GM12878 (cell line): ENCODE data around the gene FOXK2. TPM values are rescaled to one million over a fixed set of nuclear protein-coding genes. Genes with fewer than 3 reads are reported as not detected.

Experiments
- ATAC-seq: fragments of 200-7000 bp; cut with Tn5 transposase; 3 replicates; pipeline ENCODE4 v1.9.1; 2020; ENCODE audit warnings: mild to moderate bottlenecking, moderate library complexity
- BruUV-seq: library from RNA; stranded (reverse); fragments of 400-500 nt; replicated peaks from 2 replicates; lab custom pipeline; 2021; lab: Mats Ljungman, UMichigan
- CTCF ChIA-PET: fragments of 300-600 bp; sonication (Branson Sonifier 250); formaldehyde crosslinking; extraction: SDS; loops from one replicate; lab custom pipeline; 2021; ENCODE audit warnings: inconsistent platforms; lab: Yijun Ruan, JAX
- POLR2A ChIA-PET: fragments of 350-600 bp; formaldehyde crosslinking; extraction: SDS; loops from one replicate; lab custom pipeline; 2021; ENCODE audit warnings: inconsistent platforms; lab: Charles Lee
- RAD21 ChIA-PET: fragments of 300-600 bp; sonication (Branson Sonifier 250); formaldehyde crosslinking; loops from one replicate; lab custom pipeline; 2023; ENCODE audit warnings: antibody characterized with exemption; ENCODE audit not compliant: unreplicated experiment; lab: Charles Lee
- SMC1A ChIA-PET: fragments of 300-600 bp; sonication (Branson Sonifier 250); formaldehyde crosslinking; loops from one replicate; lab custom pipeline; 2023; ENCODE audit not compliant: unreplicated experiment, uncharacterized antibody; lab: Charles Lee
- DNase-seq: peaks from one replicate; pipeline ENCODE4 v3.0.0-alpha.2; 2011; ENCODE audit warnings: low read depth, low spot score
- FAIRE-seq: peaks from 3 replicates; lab custom pipeline; 2011; peaks lifted over from hg19 to GRCh38; lab: Jason Lieb, UNC
- H2AFZ ChIP-seq: 2 replicates; pipeline ENCODE4 v1.6.0; 2011; ENCODE audit warnings: low read depth, low read length, control low read depth; ENCODE audit not compliant: control insufficient read depth
- H3K27ac ChIP-seq: 2 replicates; pipeline ENCODE4 v1.5.1; 2011; ENCODE audit warnings: control low read depth; ENCODE audit not compliant: control insufficient read depth, insufficient read depth
- H3K27me3 ChIP-seq, 2 experiments: replicated peaks in 1 of 2; 2 replicates each; pipeline versions ENCODE4 v1.6.0 to v1.6.1; 2011; ENCODE audit warnings: low read length in 1 of 2; ENCODE audit not compliant: control insufficient read depth in 2 of 2, insufficient read depth in 2 of 2
- H3K36me3 ChIP-seq, 2 experiments: 2 replicates each; pipeline ENCODE4 v1.5.1; 2011; ENCODE audit warnings: low read length in 1 of 2; ENCODE audit not compliant: control insufficient read depth in 2 of 2, insufficient read depth in 2 of 2
- H3K4me1 ChIP-seq: 2 replicates; pipeline ENCODE4 v1.6.1; 2011; ENCODE audit warnings: mild to moderate bottlenecking, low read length, moderate library complexity, mixed read lengths; ENCODE audit not compliant: control insufficient read depth, insufficient read depth
- H3K4me2 ChIP-seq: 2 replicates; pipeline ENCODE4 v1.6.0; 2011; ENCODE audit warnings: control low read depth; ENCODE audit not compliant: control insufficient read depth, insufficient read depth
- H3K4me3 ChIP-seq: fragments of 200-600 bp; sonication (generic); 2 replicates; pipeline ENCODE4 v1.5.1; 2016
- H3K79me2 ChIP-seq: 2 replicates; pipeline ENCODE4 v1.6.0; 2011; ENCODE audit warnings: low read length; ENCODE audit not compliant: control insufficient read depth, insufficient read depth
- H3K9ac ChIP-seq: 2 replicates; pipeline ENCODE4 v1.8.0; 2011; ENCODE audit warnings: low read length, control low read depth, mixed read lengths; ENCODE audit not compliant: control insufficient read depth, insufficient read depth
- H3K9me3 ChIP-seq: replicated peaks from 3 replicates; pipeline ENCODE4 v1.5.1; 2011; ENCODE audit warnings: mild to moderate bottlenecking, low read length; ENCODE audit not compliant: control insufficient read depth, insufficient read depth
- H4K20me1 ChIP-seq: 2 replicates; pipeline ENCODE4 v1.6.0; 2011; ENCODE audit not compliant: control insufficient read depth, insufficient read depth
- PRDM15 ChIP-seq: fragments of 450-650 bp; formaldehyde crosslinking; IDR thresholded peaks from 2 replicates; pipeline ENCODE4 v1.4.0; 2020; ENCODE audit warnings: mild to moderate bottlenecking, moderate library complexity
- SIN3A ChIP-seq: IDR thresholded peaks from 2 replicates; pipeline ENCODE4 v1.6.1; 2012; ENCODE audit warnings: low read depth, low read length, improper control_type of control experiment
- WGBS: methylation state at CpG from one replicate; pipeline ENCODE4 v1.1.6; 2016; ENCODE audit warnings: low lambda C conversion rate; ENCODE audit not compliant: insufficient replicate concordance, insufficient coverage; ENCODE audit errors: missing lambda C conversion rate; 5-methylcytosine and 5-hydroxymethylcytosine counted together
- in situ Hi-C: fragments of 300-500 bp; cut with MboI; formaldehyde crosslinking; loops from 9 replicates; pipeline ENCODE4 v1.14.3; 2018; ENCODE audit warnings: mixed read lengths
- intact Hi-C: fragments of 100-400 bp; cut with micrococcal nuclease; formaldehyde crosslinking; loops from one replicate; pipeline ENCODE4 v1.14.2; 2022; ENCODE audit not compliant: unreplicated experiment
- polyA plus RNA-seq, 11 experiments: library from polyadenylated mRNA; depleted of rRNA in 4 of 11; unstranded in 6 of 11; stranded (reverse) in 5 of 11; fragments of >200 nt; fragmentation: Nextera tagmentation in 4 of 11; fragmentation: Illumina TruSeq in 1 of 11; extraction: Ambion mirVana in 4 of 11; extraction: Trizol in 1 of 11; gene quantifications; 1 replicate in 1 of 11; 2 replicates in 10 of 11; pipeline versions ENCODE4 v1.2.1 to v1.2.3, GENCODE V29; 2011 to 2016; ENCODE audit warnings: inconsistent platforms in 2 of 11, missing spikeins in 2 of 11, low read depth in 1 of 11
- total RNA-seq, 4 experiments: library from RNA; depleted of rRNA in 3 of 4; stranded (reverse); fragments of >200 nt in 3 of 4; fragmentation: Illumina TruSeq in 1 of 4; extraction: Trizol in 1 of 4; gene quantifications; 2 replicates each; pipeline versions ENCODE4 v1.2.1 to v1.2.3, GENCODE V29; 2013 to 2021

FOXK2 gene
- total and polyA plus RNA-seq, 10 of the 15 experiments (the other 5 are each of a cell fraction or from before 2014, with no cell fraction given): 2.4 to 56.8 (median 34.4) TPM

- Histone ChIP-seq H3K79me2 (no peaks in the 10 kb centered on the region), H3K27me3 (no peaks in the 10 kb centered on the region), H3K4me1 (no peaks in the 10 kb centered on the region), H4K20me1 (no peaks in the 10 kb centered on the region), H3K4me2 (no peak overlapping the region), H3K36me3 (peaks cover 6 to 36% of the 10 kb centered on the region in 2 experiments), H3K9me3 (no peaks in the 10 kb centered on the region), H3K4me3 (no peak overlapping the region), H3K9ac (no peak overlapping the region), H3K27ac (no peak overlapping the region), H2AFZ (no peak overlapping the region)
- ChIA-PET RAD21 (no interaction called here), POLR2A (interaction anchor here (0.6 kb wide), 1 partner anchor 75 kb away, joined by 3 read pairs; no protein-coding TSS in a partner anchor), SMC1A (no interaction called here), CTCF (interaction anchor here (0.7 kb wide), 1 partner anchor 575 kb away, joined by 3 read pairs; no protein-coding TSS in a partner anchor)
- DNase-seq (no peak), FAIRE-seq (no peak), ATAC-seq (no peak)
- BruUV-seq: no TSS peak
- in situ Hi-C loops: no loop called here
- 97% methylated on average over 7 of the region's 7 CpGs for WGBS
- intact Hi-C loops: no loop called here
- TF ChIP-seq SIN3A: no peak
- TF ChIP-seq PRDM15 (CRISPR knock-in tag): no peak
- TF ChIP-seq, all 136 proteins: peak for 0
These were observed 49.5 kb upstream of the FOXK2 start for GRCh38 chr17:82470065-82470464.
